Glomerular visceral epithelial cell (primary cell): ENCODE results near the gene MTM1.

Experiments used
- DNase-seq: peaks from one replicate; pipeline ENCODE4 v3.0.0-alpha.2; 2016; ENCODE audit errors: extremely low spot score

MTM1 gene

GRCh38 chrX:150568320-150569154, at the start of gene MTM1:
TSS of gene MTM1 (plus strand) at chrX:150568621. CDS start at chrX:150592615, 23,994 bp downstream.
- peak; percentile 95 for DNase-seq

DNA sequence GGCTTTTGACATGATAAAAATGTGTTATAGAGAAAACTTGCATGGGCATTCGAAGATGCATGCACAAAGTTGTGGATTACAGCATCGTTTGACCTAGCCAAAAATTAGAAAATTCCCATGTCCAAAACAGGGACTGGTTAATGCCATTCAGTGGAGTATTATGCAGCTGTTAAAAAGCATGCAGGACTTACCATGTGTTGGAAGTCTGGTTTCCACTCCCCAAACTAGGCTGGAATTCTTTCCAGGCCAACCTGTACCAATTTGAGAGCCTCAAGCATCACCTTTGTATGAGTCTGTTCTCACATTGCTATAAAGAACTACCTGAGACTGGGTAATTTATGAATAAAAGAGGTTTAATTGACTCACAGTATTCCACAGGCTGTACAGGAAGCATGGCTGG, 45.9 kb upstream of the MTM1 start:
- DNase-seq, result no peak

GRCh38 chrX:150525061-150525919, 43.1 kb upstream of the MTM1 start:
- no peak for DNase-seq

- DNase-seq, result no peak
These were observed 41.7 kb upstream of the MTM1 start for GRCh38 chrX:150526692-150527091.

DNA sequence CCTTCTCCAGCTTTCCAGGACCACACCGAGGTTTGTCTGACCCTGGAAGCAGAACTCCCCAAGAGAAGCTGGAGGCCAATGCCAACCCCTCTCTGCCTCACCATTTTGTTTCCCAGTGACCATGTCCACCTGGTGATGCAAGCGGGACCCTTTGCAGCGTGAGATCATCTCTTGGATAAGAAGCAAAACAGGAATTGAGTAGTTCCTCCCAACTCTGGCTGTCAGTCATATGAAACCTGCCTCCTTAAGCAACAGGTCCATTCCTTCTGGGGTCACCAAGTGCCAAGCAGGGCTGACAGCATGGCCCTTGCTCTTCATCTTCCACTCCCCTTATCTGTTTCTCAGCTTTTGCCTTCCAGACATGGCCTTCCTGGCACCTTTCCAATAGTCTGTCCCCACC, 41.3 kb upstream of the MTM1 start:
- DNase-seq, result no peak

DNA sequence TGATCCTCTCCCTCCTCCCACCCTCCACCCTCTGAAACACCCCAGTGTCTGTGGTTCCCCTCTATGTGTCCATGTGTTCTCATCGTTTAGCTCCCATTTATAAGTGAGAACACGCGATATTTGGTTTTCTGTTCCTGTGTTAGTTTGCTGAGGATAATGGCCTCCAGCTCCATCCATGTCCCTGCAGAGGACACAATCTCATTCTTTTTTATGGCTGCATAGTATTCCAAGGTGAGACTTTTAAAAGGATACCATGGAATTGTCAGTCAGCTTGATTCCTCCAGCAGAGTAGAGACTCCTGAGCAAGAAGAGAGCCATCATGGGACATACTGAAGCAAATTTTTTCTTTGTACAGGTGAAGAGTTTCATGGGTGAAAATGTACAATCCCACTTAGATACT, 38.8 kb upstream of the MTM1 start:
- no peak for DNase-seq

- DNase-seq, result no peak
These were observed 37.6 kb upstream of the MTM1 start for GRCh38 chrX:150530821-150531220.

DNA sequence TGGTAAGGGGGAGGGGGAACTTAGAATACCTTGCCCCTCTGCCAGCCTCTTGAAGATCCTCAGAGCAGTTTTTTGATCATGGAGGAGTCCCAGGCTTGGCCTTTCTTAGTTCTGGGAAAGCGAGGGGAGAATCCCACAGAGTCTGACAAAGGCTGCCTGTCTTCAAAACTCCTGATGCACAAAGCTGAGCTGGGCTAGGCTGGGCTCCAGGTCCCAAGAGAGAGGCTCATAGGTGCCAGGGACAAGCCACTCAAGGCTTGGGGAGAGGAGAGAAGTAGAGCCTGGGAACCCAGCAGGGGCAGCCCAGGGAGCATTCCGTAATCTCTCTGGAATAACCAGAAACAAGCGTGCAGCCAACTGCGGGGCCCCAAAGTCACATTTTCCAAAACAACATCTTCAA, 37.0 kb upstream of the MTM1 start:
- DNase-seq, result no peak

GRCh38 chrX:150533863-150534262, 34.6 kb upstream of the MTM1 start:
- DNase-seq, result no peak

DNA sequence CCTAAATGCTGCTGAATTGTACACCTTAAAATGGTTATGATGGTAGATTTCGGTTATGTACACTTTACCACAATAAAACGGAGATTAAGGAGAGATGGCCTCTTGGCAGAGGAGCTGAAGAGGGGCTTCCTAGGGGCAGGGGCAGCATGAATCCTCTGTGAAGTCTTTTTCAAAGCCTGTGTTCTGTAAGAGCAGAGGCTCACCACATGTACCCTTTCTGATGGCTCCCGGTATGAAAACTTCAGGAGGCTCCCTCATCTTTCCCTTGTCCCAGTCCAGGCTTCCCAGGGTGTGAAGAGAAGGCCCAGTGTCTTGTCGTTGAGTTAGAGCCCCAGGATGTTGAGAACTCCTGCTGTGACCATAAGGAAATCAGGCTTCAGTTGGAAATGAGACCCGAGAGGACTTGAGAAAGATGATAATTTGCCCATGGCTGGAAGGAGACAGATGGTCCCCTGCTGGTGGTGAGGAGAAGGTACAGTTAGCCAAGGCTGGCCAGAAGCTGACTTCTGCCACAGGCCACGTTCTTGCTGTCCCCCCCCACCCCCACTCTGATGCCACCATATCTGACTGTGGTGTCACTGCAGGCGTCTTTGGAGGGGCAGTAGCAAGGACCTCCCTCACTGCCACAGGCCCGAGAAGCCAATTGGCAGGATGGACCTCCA, 31.8 kb upstream of the MTM1 start:
- no peak for DNase-seq

DNA sequence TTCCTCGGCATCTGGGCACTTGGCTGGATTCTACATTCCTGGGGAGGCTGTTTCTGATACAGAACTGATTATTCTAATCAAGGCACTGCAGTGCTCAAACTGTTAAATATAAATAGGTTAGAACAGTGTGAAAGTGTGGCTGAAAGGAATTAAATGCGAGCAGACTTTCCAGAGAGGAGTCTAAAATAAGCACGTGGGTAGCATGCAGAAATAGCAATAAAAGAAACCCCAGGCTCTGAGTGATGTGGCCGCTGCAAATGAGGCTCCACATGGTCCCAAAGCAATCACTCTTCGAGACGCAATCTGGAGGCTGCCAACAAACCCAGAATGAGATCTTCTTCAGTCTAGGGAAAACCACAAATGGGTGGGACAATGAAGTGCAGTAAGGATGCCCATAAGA, 30.6 kb upstream of the MTM1 start:
- no peak for DNase-seq

GRCh38 chrX:150540965-150541364, 27.5 kb upstream of the MTM1 start:
- no peak for DNase-seq

- no peak for DNase-seq
These were observed 25.6 kb upstream of the MTM1 start for GRCh38 chrX:150542846-150543229.

GRCh38 chrX:150543230-150544155, 24.9 kb upstream of the MTM1 start:
- DNase-seq, result peak; percentile 71

DNA sequence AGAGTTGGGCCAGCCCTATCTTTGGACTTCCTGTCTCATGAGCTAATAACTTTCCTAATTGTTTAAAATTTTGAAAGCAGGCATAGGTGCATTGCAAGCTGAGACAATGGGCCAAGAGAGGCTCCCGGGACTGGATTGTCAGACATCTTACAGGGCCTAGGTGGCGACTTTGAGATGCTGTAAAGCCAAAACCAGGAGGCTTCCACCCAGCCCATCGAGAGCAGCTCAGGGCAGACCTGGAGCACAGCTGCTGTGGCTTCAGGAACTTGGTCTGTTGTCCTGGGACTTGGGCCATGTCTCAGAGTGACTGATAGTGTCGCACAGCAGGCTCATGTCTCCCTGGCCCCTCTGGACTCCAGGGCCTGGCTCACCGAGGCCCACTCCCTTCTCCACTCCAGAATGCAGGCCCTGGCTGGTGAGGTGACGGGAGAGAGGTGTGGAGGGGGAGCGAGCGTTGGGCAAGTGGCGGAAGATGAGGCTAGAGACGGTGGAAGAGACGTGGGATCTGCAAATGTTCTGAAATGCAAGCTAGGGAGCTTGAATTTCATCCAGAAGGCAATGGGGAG, 24.1 kb upstream of the MTM1 start:
- no peak for DNase-seq

DNA sequence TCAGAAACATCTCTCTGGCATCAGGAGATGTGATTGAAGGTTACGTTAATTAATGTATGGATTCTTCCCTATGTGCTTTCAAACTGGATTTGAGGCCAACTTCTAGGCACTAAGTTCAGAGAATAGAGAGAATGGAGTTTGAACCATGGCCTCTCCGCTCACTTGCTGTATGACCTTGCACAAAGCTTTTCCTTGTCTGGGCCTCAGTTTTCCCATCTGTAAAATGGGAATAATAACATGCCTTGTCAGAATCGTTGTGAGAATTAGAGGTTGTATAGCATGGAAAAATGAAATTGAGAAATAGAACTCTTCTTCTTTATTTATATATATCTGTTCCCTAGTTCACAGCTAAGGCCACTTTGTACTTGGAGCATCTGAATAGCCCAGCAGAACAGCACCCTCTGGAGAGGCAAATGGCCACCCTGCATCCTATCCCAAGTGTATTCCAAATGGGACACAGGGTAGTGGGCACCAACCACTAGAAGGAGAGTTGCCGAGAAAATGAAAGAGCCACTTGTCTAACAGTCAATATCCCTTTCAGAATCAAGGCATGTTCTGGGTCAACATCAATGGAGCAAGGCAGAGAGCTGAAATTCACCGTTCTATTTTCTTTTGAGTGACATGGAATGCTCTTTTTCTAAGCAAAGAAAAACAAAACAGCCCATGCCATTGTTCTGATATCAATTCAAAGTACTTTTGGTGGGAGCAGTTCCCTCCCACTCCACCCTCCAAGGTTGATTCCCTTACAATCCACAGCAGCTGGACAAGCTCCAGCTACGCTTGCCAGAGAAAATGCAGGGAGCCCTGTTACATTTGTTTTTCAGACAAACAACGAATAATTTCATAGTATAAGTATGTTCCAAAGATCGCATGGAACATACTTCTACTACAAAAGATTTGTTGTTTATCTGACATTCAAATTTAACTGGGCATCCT, 23.3 kb upstream of the MTM1 start:
- DNase-seq, result no peak

- DNase-seq, result no peak
These were observed 21.7 kb upstream of the MTM1 start for GRCh38 chrX:150546711-150547153.

DNA sequence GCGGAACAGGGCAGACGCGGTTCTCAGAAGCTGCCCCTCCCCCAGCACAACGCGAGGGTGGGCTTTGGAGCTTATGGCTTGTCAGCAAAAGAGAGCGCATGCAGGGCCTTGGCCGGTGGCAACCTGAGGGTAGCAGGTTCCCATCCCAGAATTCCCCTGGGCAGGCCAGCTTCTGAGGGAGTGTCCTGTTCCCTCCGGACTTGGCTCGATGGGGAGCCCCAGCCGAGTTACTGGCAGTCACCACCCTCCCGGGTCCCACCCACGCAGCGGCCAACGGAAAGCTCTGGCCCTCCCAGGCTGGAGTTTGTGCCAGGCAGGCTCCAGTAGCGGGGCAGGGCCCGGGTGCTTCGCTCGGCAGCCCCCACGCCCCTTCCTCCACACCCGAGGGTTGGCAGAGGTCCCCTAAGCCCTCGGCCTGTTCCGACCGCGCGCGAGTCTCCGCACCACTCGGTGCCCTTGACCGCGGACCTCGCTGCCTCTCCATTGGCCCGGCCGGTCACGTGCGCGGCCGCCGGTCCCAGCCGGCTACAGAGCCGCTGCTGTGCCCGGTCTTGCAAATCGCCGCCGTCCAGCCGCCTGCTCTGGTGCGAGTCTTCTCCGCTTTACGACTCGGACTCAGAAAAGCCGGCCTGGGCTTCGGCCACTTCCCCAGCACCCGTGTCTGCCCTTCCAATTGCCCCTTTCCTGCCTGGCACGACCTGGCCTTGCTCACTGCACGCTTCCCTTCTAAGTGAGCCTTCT, 20.9 kb upstream of the MTM1 start:
- no peak for DNase-seq

GRCh38 chrX:150548251-150548650, 20.2 kb upstream of the MTM1 start:
- DNase-seq, result no peak
